Activated CD4-positive, alpha-beta memory T cell treated with anti-CD3 and anti-CD28 coated beads, Interleukin-2, amount 10 ng/mL, durations not matched to agents 7 days and 5 days (primary cell): Measurements from ENCODE around the gene SMG5. TPM values are rescaled to one million over a fixed set of nuclear protein-coding genes. Genes with fewer than 3 reads are reported as not detected.

Source experiments
- CTCF ChIA-PET: fragments of 350-600 bp; sonication (Branson Sonifier 250); formaldehyde crosslinking; loops from one replicate; lab custom pipeline; 2021; ENCODE audit warnings: antibody characterized with exemption, inconsistent platforms; lab: Charles Lee
- POLR2A ChIA-PET: fragments of 350-600 bp; sonication (Branson Sonifier 250); formaldehyde crosslinking; loops from one replicate; lab custom pipeline; 2021; ENCODE audit warnings: antibody characterized with exemption; lab: Charles Lee
- DNase-seq: peaks from one replicate; pipeline ENCODE4 v3.0.0-alpha.2; 2020
- H3K27ac Mint-ChIP-seq: one replicate; pipeline ENCODE4 v1.8.0; 2021; ENCODE audit warnings: mild to moderate bottlenecking, mixed read lengths
- H3K27me3 Mint-ChIP-seq: one replicate; pipeline ENCODE4 v1.8.0; 2021; ENCODE audit warnings: mixed read lengths
- H3K36me3 Mint-ChIP-seq: one replicate; pipeline ENCODE4 v1.8.0; 2021; ENCODE audit warnings: low read depth, mixed read lengths
- H3K4me1 Mint-ChIP-seq: one replicate; pipeline ENCODE4 v1.8.0; 2021; ENCODE audit warnings: mixed read lengths
- H3K4me3 Mint-ChIP-seq: one replicate; pipeline ENCODE4 v1.8.0; 2021; ENCODE audit warnings: mild to moderate bottlenecking, mixed read lengths
- H3K9me3 Mint-ChIP-seq: one replicate; pipeline ENCODE4 v1.8.0; 2021; ENCODE audit warnings: mixed read lengths
- total RNA-seq, 2 experiments: library from RNA; stranded (reverse); gene quantifications; one replicate each; pipeline ENCODE4 v1.2.3, GENCODE V29; 2021

SMG5 gene
- total RNA-seq, 2 experiments from 2014 or later, result 58.5 to 60.4 TPM

DNA sequence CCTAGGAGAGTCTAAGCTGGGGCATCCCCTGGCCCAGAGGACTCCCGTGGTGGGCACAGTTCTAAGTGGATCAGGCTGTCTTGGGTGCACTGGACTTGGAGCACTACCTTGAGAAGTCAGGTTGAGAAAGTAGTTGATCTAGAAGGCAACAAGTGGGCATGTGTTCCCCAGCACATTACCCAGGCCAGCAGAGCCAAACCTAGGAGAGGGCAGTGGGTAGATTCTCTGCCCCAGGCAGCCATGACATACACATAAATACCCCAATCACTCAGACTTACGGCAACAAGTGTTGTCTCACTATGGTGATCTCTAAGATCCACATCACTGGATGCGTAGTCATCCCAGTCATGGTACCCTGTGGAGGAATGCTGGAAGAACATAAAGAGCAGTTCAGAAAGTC is 71.4 kb downstream of the SMG5 start:
- POLR2A ChIA-PET, result interaction anchor here (0.9 to 8.8 kb wide), 4 partner anchors 8 to 71 kb away, joined by 4 to 156 read pairs (median 62); partner anchors contain the start of genes SLC25A44 and SMG5
- H3K9me3 Mint-ChIP-seq, result no peaks in the 10 kb centered on the region
- peaks cover 67% of the 10 kb centered on the region for H3K36me3 Mint-ChIP-seq
- no peaks in the 10 kb centered on the region for H3K27me3 Mint-ChIP-seq
- H3K27ac Mint-ChIP-seq, result peak overlapping the region; percentile 94
- no peak for DNase-seq
- H3K4me1 Mint-ChIP-seq, result peaks cover 32% of the 10 kb centered on the region
- no peak overlapping the region for H3K4me3 Mint-ChIP-seq
- CTCF ChIA-PET, result no interaction called here

DNA sequence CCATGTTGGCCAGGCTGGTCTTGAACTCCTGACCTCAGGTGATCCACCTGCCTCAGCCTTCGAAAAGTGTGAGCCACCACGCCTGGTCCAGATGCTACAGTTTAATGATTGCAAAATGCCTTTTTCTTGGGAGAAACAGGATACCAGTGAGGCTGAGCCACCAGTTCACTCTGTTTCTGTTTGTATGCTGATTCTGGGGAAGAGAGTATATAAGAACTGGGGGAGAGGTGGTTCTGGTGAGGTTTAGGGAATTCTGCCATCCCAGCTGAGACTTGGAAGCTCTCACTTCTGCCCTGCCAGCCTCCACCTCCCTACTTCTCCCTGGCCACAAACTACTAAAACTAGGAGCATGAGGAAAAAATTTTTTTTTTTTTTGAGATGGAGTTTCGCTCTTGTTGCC is 77.9 kb downstream of the SMG5 start:
- ChIA-PET POLR2A (interaction anchor here (1.2 to 1.6 kb wide), 3 partner anchors 8 to 11 kb away, joined by 3 to 7 read pairs (median 6); partner anchors contain the start of genes PMF1 and SLC25A44), CTCF (interaction anchor here (1.5 to 6.3 kb wide), 2 partner anchors 7 to 20 kb away, joined by 5 to 23 read pairs; no protein-coding TSS in a partner anchor)
- no peak overlapping the region for H3K27ac Mint-ChIP-seq
- H3K4me1 Mint-ChIP-seq, result peaks cover 17% of the 10 kb centered on the region
- DNase-seq, result no peak
- no peaks in the 10 kb centered on the region for H3K9me3 Mint-ChIP-seq
- no peak overlapping the region for H3K4me3 Mint-ChIP-seq
- peaks cover 36% of the 10 kb centered on the region for H3K36me3 Mint-ChIP-seq
- no peaks in the 10 kb centered on the region for H3K27me3 Mint-ChIP-seq

DNA sequence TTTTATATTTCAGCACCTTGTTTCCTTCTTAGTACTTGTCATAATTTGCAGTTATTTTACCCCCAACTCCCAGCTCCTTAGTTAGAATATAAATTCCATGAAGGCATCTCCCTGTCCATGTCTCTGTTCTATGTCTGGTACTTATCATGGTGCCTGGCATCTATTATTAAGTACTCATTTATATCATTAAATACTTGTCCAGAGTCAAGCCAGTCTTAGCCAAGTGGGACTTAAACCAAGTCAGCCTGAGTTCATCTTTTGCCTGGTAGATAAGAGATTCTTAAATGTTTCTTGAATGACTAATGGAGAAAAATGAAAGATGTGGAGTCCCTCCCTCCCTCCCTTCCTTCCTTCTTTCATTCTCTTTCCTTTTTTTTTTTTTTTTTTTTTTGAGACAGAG is 79.3 kb downstream of the SMG5 start:
- DNase-seq, result no peak
- H3K27ac Mint-ChIP-seq, result no peak overlapping the region
- no peak overlapping the region for H3K4me3 Mint-ChIP-seq
- H3K36me3 Mint-ChIP-seq, result peaks cover 36% of the 10 kb centered on the region
- H3K9me3 Mint-ChIP-seq, result no peaks in the 10 kb centered on the region
- H3K27me3 Mint-ChIP-seq, result no peaks in the 10 kb centered on the region
- peaks cover 31% of the 10 kb centered on the region for H3K4me1 Mint-ChIP-seq
- CTCF ChIA-PET, result interaction anchor here (1.5 to 6.3 kb wide), 3 partner anchors 9 to 21 kb away, joined by 4 to 23 read pairs (median 4); partner anchors contain the start of genes PMF1 and SLC25A44
- POLR2A ChIA-PET, result interaction anchor here (0.7 to 1.5 kb wide), 3 partner anchors 9 to 10 kb away, joined by 3 to 8 read pairs (median 7); partner anchors contain the start of genes PMF1 and SLC25A44

DNA sequence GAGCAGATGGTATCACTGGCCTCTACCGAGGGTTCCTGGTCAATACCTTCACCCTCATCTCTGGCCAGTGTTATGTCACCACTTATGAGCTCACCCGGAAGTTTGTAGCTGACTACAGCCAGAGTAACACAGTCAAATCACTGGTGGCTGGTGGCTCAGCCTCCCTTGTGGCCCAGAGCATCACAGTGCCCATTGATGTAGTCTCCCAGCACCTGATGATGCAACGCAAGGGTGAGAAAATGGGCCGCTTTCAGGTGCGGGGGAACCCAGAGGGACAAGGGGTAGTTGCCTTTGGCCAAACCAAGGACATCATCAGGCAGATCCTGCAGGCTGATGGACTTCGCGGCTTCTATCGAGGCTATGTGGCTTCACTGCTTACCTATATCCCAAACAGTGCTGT is 82.6 kb downstream of the SMG5 start:
- Mint-ChIP-seq H3K27me3 (no peaks in the 10 kb centered on the region), H3K4me1 (peaks cover 54% of the 10 kb centered on the region), H3K4me3 (no peak overlapping the region), H3K36me3 (peaks cover 42% of the 10 kb centered on the region), H3K27ac (peak overlapping the region; percentile 45), H3K9me3 (no peaks in the 10 kb centered on the region)
- CTCF ChIA-PET, result interaction anchor here (5.1 kb wide), 1 partner anchor 25 kb away, joined by 41 read pairs; no protein-coding TSS in a partner anchor
- POLR2A ChIA-PET, result interaction anchor here (1.4 to 9.3 kb wide), 4 partner anchors 12 to 83 kb away, joined by 9 to 156 read pairs (median 16); partner anchors contain the start of genes PMF1, SMG5 and TMEM79
- no peak for DNase-seq

Other genes starting within 250 kb of the SMG5 start
- 10 to 100 TPM; 27.0 to 31.2 TPM for gene UBQLN4, start 229.0 kb downstream of the SMG5 start, total RNA-seq
- gene LAMTOR2, start 228.0 kb downstream of the SMG5 start, total RNA-seq, result 10 to 100 TPM; 63.1 to 66.2 TPM
- under 1 TPM in 1 of 2 experiments, not detected in 1; 0.53 TPM for gene RAB25, start 221.7 kb downstream of the SMG5 start, total RNA-seq
- gene MEX3A, start 200.4 kb downstream of the SMG5 start, total RNA-seq, result under 1 TPM in 1 of 2 experiments, not detected in 1; 0.05 TPM
- gene LMNA, start 168.1 kb downstream of the SMG5 start, total RNA-seq, result 100 to 1,000 TPM in 1 of 2 experiments, 10 to 100 TPM in 1; 93.6 to 101 TPM
- 10 to 100 TPM; 20.8 to 21.5 TPM for gene SEMA4A, start 129.2 kb downstream of the SMG5 start, total RNA-seq
- 10 to 100 TPM; 27.7 to 36.3 TPM for gene SLC25A44, start 88.7 kb downstream of the SMG5 start, total RNA-seq
- 10 to 100 TPM; 65.5 to 67.7 TPM for gene PMF1, start 69.8 kb downstream of the SMG5 start, total RNA-seq
- gene BGLAP, start 40.6 kb downstream of the SMG5 start, total RNA-seq, result 1 to 10 TPM; 1.5 to 2.7 TPM
- 1 to 10 TPM; 5.6 to 6.3 TPM for gene PAQR6, start 34.8 kb downstream of the SMG5 start, total RNA-seq
- gene TMEM79, start 1.5 kb upstream of the SMG5 start, total RNA-seq, result 1 to 10 TPM; 8.9 to 9.1 TPM
- gene GLMP, start 12.9 kb upstream of the SMG5 start, total RNA-seq, result 10 to 100 TPM; 36.8 to 39.4 TPM
- not detected for gene VHLL, start 16.5 kb upstream of the SMG5 start, total RNA-seq
- gene CCT3, start 55.5 kb upstream of the SMG5 start, total RNA-seq, result 100 to 1,000 TPM; 181 to 184 TPM
- under 1 TPM in 1 of 2 experiments, not detected in 1; 0.65 TPM for gene TSACC, start 55.7 kb upstream of the SMG5 start, total RNA-seq
- not detected for gene RHBG, start 86.4 kb upstream of the SMG5 start, total RNA-seq
- 10 to 100 TPM; 49.5 to 52.1 TPM for gene MEF2D, start 217.9 kb upstream of the SMG5 start, total RNA-seq